ENCODE measurements around the gene RASGRP4.

The RASGRP4 gene

GRCh38 chr19:38376576-38376975 is 49.4 kb downstream of the RASGRP4 start:
- H4K20me1 ChIP-seq (ENCODE audit: insufficient read depth, low read length, poor library complexity, severe bottlenecking) = peaks cover 24% of the 10 kb centered on the region
- H3K4me3 ChIP-seq (ENCODE audit: low read length, poor library complexity, severe bottlenecking) = peak overlapping the region; percentile 80
- H3K27me3 ChIP-seq (ENCODE audit: insufficient read depth, low read length, poor library complexity, severe bottlenecking) = no peaks in the 10 kb centered on the region
- H3K9ac ChIP-seq (ENCODE audit: low read depth, low read length, poor library complexity, severe bottlenecking) = peak overlapping the region; percentile 83
- H3K79me2 ChIP-seq (ENCODE audit: insufficient read depth, low read length) = peaks cover 49% of the 10 kb centered on the region
- peak overlapping the region; percentile 99 for H3K4me2 ChIP-seq (ENCODE audit: low read depth, low read length, poor library complexity, severe bottlenecking)
- no peak for TF ChIP-seq CTCF (conservative IDR thresholded peaks at IDR 0.05; ENCODE audit: low read length)
- no peak for TF ChIP-seq EZH2phosphoT487 (IDR thresholded peaks at IDR 0.05; ENCODE audit: borderline replicate concordance)
- H3K4me1 ChIP-seq (ENCODE audit: insufficient read depth, low read length, poor library complexity, severe bottlenecking) = peaks cover 20% of the 10 kb centered on the region
- no peaks in the 10 kb centered on the region for H3K9me2 ChIP-seq (replicated peaks; ENCODE audit: low read depth, low read length)
- H3F3A ChIP-seq (ENCODE audit: low read depth) = no peaks in the 10 kb centered on the region
- peaks cover 21% of the 10 kb centered on the region; the same call in 1 of the 2 replicates for H3K36me3 ChIP-seq (ENCODE audit: insufficient read depth, low read length)
- H3K9me3 ChIP-seq (ENCODE audit: insufficient read depth, low read depth, low read length) = no peaks in the 10 kb centered on the region
- no peak overlapping the region for H2AFZ ChIP-seq (ENCODE audit: low read length)

GRCh38 chr19:38375748-38376147 is 50.3 kb downstream of the RASGRP4 start:
- peaks cover 24% of the 10 kb centered on the region for H4K20me1 ChIP-seq (ENCODE audit: insufficient read depth, low read length, poor library complexity, severe bottlenecking)
- H3K9me3 ChIP-seq (ENCODE audit: insufficient read depth, low read depth, low read length) = no peaks in the 10 kb centered on the region
- peaks cover 20% of the 10 kb centered on the region for H3K4me1 ChIP-seq (ENCODE audit: insufficient read depth, low read length, poor library complexity, severe bottlenecking)
- peak overlapping the region; percentile 80 for H3K4me3 ChIP-seq (ENCODE audit: low read length, poor library complexity, severe bottlenecking)
- no peaks in the 10 kb centered on the region for H3F3A ChIP-seq (ENCODE audit: low read depth)
- H3K9me2 ChIP-seq (replicated peaks; ENCODE audit: low read depth, low read length) = no peaks in the 10 kb centered on the region
- peak overlapping the region; percentile 99 for H3K4me2 ChIP-seq (ENCODE audit: low read depth, low read length, poor library complexity, severe bottlenecking)
- H3K36me3 ChIP-seq (ENCODE audit: insufficient read depth, low read length) = peaks cover 13% of the 10 kb centered on the region; the same call in 1 of the 2 replicates
- H3K79me2 ChIP-seq (ENCODE audit: insufficient read depth, low read length) = peaks cover 49% of the 10 kb centered on the region
- peak overlapping the region; percentile 83 for H3K9ac ChIP-seq (ENCODE audit: low read depth, low read length, poor library complexity, severe bottlenecking)
- TF ChIP-seq EZH2phosphoT487 (IDR thresholded peaks at IDR 0.05; ENCODE audit: borderline replicate concordance) (no peak), CTCF (conservative IDR thresholded peaks at IDR 0.05; ENCODE audit: low read length) (no peak)
- H3K27me3 ChIP-seq (ENCODE audit: insufficient read depth, low read length, poor library complexity, severe bottlenecking) = no peaks in the 10 kb centered on the region
- no peak overlapping the region for H2AFZ ChIP-seq (ENCODE audit: low read length)

- H4K20me1 ChIP-seq (ENCODE audit: insufficient read depth, low read length, poor library complexity, severe bottlenecking) = peaks cover 21% of the 10 kb centered on the region
- peak overlapping the region; percentile 80 for H3K4me3 ChIP-seq (ENCODE audit: low read length, poor library complexity, severe bottlenecking)
- H3K4me2 ChIP-seq (ENCODE audit: low read depth, low read length, poor library complexity, severe bottlenecking) = peak overlapping the region; percentile 99
- H3K27me3 ChIP-seq (ENCODE audit: insufficient read depth, low read length, poor library complexity, severe bottlenecking) = no peaks in the 10 kb centered on the region
- H3K4me1 ChIP-seq (ENCODE audit: insufficient read depth, low read length, poor library complexity, severe bottlenecking) = peaks cover 20% of the 10 kb centered on the region
- peak overlapping the region; percentile 72 for H2AFZ ChIP-seq (ENCODE audit: low read length)
- H3K36me3 ChIP-seq (ENCODE audit: insufficient read depth, low read length) = peaks cover 10% of the 10 kb centered on the region; the same call in 1 of the 2 replicates
- peak overlapping the region; percentile 83 for H3K9ac ChIP-seq (ENCODE audit: low read depth, low read length, poor library complexity, severe bottlenecking)
- no peak for TF ChIP-seq CTCF (conservative IDR thresholded peaks at IDR 0.05; ENCODE audit: low read length)
- TF ChIP-seq EZH2phosphoT487 (IDR thresholded peaks at IDR 0.05; ENCODE audit: borderline replicate concordance) = no peak
- H3K9me2 ChIP-seq (replicated peaks; ENCODE audit: low read depth, low read length) = no peaks in the 10 kb centered on the region
- peaks cover 49% of the 10 kb centered on the region for H3K79me2 ChIP-seq (ENCODE audit: insufficient read depth, low read length)
- no peaks in the 10 kb centered on the region for H3K9me3 ChIP-seq (ENCODE audit: insufficient read depth, low read depth, low read length)
- H3F3A ChIP-seq (ENCODE audit: low read depth) = no peaks in the 10 kb centered on the region
These were observed 50.9 kb downstream of the RASGRP4 start for GRCh38 chr19:38375098-38375493.
